Vagina (tissue), 2 donors: Measurements from ENCODE around the gene SCARB1.

Experiments used
- POLR2A ChIP-seq, 2 donors: fragments of 450-650 bp; IDR thresholded peaks; one replicate each; pipeline ENCODE4 v1.6.1; 2017; ENCODE audit warnings: antibody characterized with exemption in 2 of 2, mild to moderate bottlenecking in 2 of 2, moderate library complexity in 2 of 2
- POLR2AphosphoS5 ChIP-seq, 2 donors: sonication (generic); formaldehyde crosslinking; IDR thresholded peaks; one replicate each; pipeline ENCODE4 v1.9.0; 2017; ENCODE audit warnings: antibody characterized with exemption in 2 of 2, mild to moderate bottlenecking in 2 of 2, low read depth in 1 of 2; ENCODE audit not compliant: insufficient read depth in 1 of 2
- TF ChIP-seq, protein P1 (sequence below), 3 experiments: fragments of 450-650 bp in 2 of 3; fragments of 200-600 bp in 1 of 3; sonication (generic) in 1 of 3; IDR thresholded peaks; one replicate each; pipeline ENCODE4 v1.5.1; 2017 to 2019; ENCODE audit warnings: antibody characterized with exemption in 3 of 3, mild to moderate bottlenecking in 2 of 3, moderate library complexity in 2 of 3

DNA sequence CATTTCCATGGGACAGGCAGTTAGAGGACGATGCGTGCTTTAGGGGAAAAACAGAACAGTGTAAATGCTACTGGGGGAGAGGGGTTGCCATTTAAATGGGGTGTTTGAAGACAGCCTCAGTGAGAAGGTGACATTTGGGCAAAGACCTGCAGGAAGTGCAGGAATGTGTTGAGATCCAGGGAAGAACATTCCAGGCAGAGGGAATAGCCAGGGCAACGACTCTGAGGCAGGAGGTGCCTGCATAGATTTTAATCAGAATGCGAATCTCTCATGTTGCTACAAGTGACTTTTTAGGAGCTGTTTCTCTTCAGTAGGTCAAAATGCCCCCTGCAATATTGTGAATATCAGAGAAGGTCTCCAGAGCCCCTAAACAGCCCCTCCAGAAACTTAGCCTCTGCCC, 7.6 kb upstream of the SCARB1 start:
- no peak for TF ChIP-seq POLR2A (IDR thresholded peaks at IDR 0.05)
- TF ChIP-seq, protein P1, sequence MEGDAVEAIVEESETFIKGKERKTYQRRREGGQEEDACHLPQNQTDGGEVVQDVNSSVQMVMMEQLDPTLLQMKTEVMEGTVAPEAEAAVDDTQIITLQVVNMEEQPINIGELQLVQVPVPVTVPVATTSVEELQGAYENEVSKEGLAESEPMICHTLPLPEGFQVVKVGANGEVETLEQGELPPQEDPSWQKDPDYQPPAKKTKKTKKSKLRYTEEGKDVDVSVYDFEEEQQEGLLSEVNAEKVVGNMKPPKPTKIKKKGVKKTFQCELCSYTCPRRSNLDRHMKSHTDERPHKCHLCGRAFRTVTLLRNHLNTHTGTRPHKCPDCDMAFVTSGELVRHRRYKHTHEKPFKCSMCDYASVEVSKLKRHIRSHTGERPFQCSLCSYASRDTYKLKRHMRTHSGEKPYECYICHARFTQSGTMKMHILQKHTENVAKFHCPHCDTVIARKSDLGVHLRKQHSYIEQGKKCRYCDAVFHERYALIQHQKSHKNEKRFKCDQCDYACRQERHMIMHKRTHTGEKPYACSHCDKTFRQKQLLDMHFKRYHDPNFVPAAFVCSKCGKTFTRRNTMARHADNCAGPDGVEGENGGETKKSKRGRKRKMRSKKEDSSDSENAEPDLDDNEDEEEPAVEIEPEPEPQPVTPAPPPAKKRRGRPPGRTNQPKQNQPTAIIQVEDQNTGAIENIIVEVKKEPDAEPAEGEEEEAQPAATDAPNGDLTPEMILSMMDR (IDR thresholded peaks at IDR 0.05), result no peak
- no peak for TF ChIP-seq POLR2AphosphoS5 (IDR thresholded peaks at IDR 0.05; ENCODE audit: insufficient read depth in 1 of 2, low read depth in 1 of 2)
